ENCODE measurements around the gene ABHD12B. TPM values are rescaled to one million over a fixed set of nuclear protein-coding genes. Genes with fewer than 3 reads are reported as not detected.

The ABHD12B gene
- total and polyA plus RNA-seq, 9 of the 15 experiments (the other 6 are each of a cell fraction or from before 2014, with no cell fraction given) = not detected

DNA sequence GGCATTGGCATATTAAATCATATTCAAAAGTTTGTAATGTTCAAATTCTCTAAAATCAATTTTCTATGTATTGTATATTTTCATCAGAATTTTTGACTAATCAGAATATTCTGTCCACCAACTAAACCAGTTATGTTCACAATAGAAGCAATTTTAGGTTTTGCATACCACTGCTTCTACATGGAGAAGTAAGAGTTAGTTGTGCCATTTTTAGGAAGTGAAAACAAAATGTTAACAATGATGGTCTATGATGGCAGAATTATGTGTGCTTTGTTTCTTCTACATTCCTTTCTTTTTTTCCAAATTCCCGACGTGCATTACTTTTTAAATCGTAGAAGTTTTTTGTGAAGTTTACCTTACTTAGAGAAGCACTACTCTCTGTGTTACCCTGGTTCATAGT lies 29.5 kb downstream of the ABHD12B start:
- POLR2A ChIA-PET = no interaction called here
- BruUV-seq (replicated peaks) = no TSS peak
- no peaks in the 10 kb centered on the region for H3K4me1 ChIP-seq (replicated peaks in 1 of 2; ENCODE audit: control insufficient read depth in 2 of 2, insufficient read depth in 2 of 2, low read length in 2 of 2)
- no peaks in the 10 kb centered on the region for H3K27me3 ChIP-seq (ENCODE audit: control insufficient read depth in 2 of 2, insufficient read depth in 2 of 2, low read length in 2 of 2)
- intact Hi-C loops (cut with micrococcal nuclease) (no loop called here), in situ Hi-C loops (cut with MboI) (no loop called here)
- WGBS (ENCODE audit: insufficient coverage, low coverage, missing lambda C conversion rate) = 53% methylated on average over 3 of the region's 3 CpGs
- FAIRE-seq = no peak
- H2AFZ ChIP-seq (ENCODE audit: low read depth, low read length) = no peak overlapping the region
- DNase-seq (ENCODE audit: extremely low read depth in 1 of 4, low spot score in 3 of 4) = no peak
- no peaks in the 10 kb centered on the region for H3K79me2 ChIP-seq (ENCODE audit: control insufficient read depth, insufficient read depth, low read length)
- H3K36me3 ChIP-seq (ENCODE audit: control insufficient read depth, insufficient read depth, low read length) = no peaks in the 10 kb centered on the region
- no peaks in the 10 kb centered on the region for H3K9me3 ChIP-seq (replicated peaks; ENCODE audit: control insufficient read depth, insufficient read depth, low read depth, low read length)
- H4K20me1 ChIP-seq (replicated peaks; ENCODE audit: control insufficient read depth, insufficient read depth, low read length) = no peaks in the 10 kb centered on the region
- no peaks in the 10 kb centered on the region for H3K9me1 ChIP-seq (ENCODE audit: control insufficient read depth, insufficient read depth, low read length)
- no peak overlapping the region for H3K4me3 ChIP-seq
- no peak overlapping the region for H3K4me2 ChIP-seq (ENCODE audit: insufficient read depth, low read length)
- CTCF ChIA-PET (ENCODE audit: low intra/inter-chr PET ratio) = no interaction called here
- TF ChIP-seq CBFA2T2 (conservative IDR thresholded peaks at IDR 0.05) (no peak), BCOR (IDR thresholded peaks at IDR 0.05) (no peak), NCOA6 (IDR thresholded peaks at IDR 0.05) (no peak), MBD2 (IDR thresholded peaks at IDR 0.05; ENCODE audit: borderline replicate concordance, low read depth) (no peak), ZC3H11A (IDR thresholded peaks at IDR 0.05; ENCODE audit: low read depth, low read length) (no peak), ZNF311 (CRISPR knock-in tag; IDR thresholded peaks at IDR 0.05) (no peak), TBL1XR1 (IDR thresholded peaks at IDR 0.05; ENCODE audit: low read length in 2 of 2) (no peak), ZNF408 (CRISPR knock-in tag; IDR thresholded peaks at IDR 0.05; ENCODE audit: low read depth) (no peak), NEUROD1 (IDR thresholded peaks at IDR 0.05; ENCODE audit: borderline replicate concordance, low read depth, low read length, partially characterized antibody) (no peak), ZNF253 (CRISPR knock-in tag; conservative IDR thresholded peaks at IDR 0.05) (no peak), FOXM1 (IDR thresholded peaks at IDR 0.05; ENCODE audit: low read depth) (no peak), FOXM1 (CRISPR knock-in tag; IDR thresholded peaks at IDR 0.05; ENCODE audit: low read depth) (no peak)
- TF ChIP-seq, protein P1, sequence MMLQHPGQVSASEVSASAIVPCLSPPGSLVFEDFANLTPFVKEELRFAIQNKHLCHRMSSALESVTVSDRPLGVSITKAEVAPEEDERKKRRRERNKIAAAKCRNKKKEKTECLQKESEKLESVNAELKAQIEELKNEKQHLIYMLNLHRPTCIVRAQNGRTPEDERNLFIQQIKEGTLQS (IDR thresholded peaks at IDR 0.05) = no peak
- TF ChIP-seq, protein P1 (CRISPR knock-in tag; conservative IDR thresholded peaks at IDR 0.05) = no peak
- TF ChIP-seq, protein P2, sequence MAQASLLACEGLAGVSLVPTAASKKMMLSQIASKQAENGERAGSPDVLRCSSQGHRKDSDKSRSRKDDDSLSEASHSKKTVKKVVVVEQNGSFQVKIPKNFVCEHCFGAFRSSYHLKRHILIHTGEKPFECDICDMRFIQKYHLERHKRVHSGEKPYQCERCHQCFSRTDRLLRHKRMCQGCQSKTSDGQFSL (CRISPR knock-in tag; IDR thresholded peaks at IDR 0.05) = no peak
- TF ChIP-seq, protein P2 (tag; IDR thresholded peaks at IDR 0.05) = no peak
- TF ChIP-seq, protein P3, sequence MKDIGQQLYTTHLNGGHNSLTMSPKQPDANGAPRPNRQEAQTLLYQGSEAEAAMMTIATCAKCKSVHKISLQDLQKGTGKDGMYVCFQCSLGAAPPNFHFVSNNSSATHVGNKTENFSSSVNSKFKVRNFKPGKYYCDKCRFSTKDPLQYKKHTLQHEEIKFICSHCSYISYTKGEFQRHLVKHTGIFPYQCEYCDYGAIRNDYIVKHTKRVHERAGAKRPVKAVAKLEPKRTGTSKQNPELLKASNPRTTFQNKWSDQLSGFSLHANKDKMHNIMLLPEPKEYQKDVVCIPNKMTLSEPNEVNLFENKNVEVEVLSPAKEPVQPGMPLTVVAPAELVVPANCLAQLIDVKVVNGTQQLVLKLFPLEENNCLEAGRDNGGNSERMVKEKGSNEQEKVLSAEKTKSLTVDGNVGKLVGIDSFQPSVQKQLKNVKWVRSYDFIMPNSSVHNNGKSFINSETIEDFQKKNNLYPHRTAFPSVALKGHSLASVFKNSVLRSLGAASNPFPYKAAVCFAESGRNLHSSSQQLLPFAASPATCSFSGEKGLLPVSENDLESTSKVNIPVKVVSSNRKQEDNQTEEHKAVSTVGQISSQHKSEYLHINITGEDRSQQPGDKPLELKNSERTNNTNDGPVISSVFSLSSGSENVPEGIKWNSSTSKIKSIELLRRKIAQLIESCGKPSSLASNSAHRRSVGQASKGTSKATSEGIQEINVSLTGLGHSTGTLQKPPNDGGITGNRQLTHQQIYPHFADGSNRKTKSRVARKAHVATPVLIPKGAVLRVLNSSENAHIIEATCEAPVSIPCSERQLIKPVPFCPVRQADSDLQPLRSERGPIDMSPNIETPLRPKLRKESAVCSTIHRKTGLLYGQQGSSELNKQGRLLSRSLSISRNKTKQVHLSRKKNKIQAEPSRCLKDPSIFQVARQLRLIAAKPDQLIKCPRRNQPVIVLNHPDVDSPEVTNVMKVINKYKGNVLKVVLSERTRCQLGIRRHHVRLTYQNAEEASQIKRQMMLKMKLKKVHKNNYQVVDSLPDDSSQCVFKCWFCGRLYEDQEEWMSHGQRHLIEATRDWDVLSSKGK (CRISPR knock-in tag; IDR thresholded peaks at IDR 0.05) = no peak
- no peak for ATAC-seq
- H3K9ac ChIP-seq (ENCODE audit: insufficient read depth in 1 of 2, low read depth in 2 of 2, low read length in 2 of 2) = no peak overlapping the region
- H3K27ac ChIP-seq (ENCODE audit: extremely low read depth, low read depth, low read length) = no peak overlapping the region
